Sigmoid colon (tissue), 7 donors: ENCODE data around the gene ALCAM. TPM values are rescaled to one million over a fixed set of nuclear protein-coding genes. Genes with fewer than 3 reads are reported as not detected.

ENCODE experiments used
- DNase-seq: peaks from one replicate; pipeline ENCODE4 v3.0.0-alpha.2; 2019
- H3K27ac ChIP-seq, 4 donors: fragments of 200-600 bp; sonication (generic); one replicate each; pipeline ENCODE4 v1.5.1; 2016 to 2019; ENCODE audit warnings: mild to moderate bottlenecking in 1 of 4
- H3K27me3 ChIP-seq, 3 donors: fragments of 200-600 bp; sonication (generic); one replicate each; pipeline ENCODE4 v1.5.1; 2019; ENCODE audit warnings: mild to moderate bottlenecking in 1 of 3
- H3K36me3 ChIP-seq, 4 donors: fragments of 200-600 bp; sonication (generic); one replicate each; pipeline ENCODE4 v1.5.1; 2016 to 2019
- H3K4me1 ChIP-seq, 4 donors: fragments of 200-600 bp; sonication (generic); one replicate each; pipeline ENCODE4 v1.5.1; 2017 to 2019
- H3K4me3 ChIP-seq, 4 donors: fragments of 200-600 bp; sonication (generic); one replicate each; pipeline ENCODE4 v1.5.1; 2017 to 2019; ENCODE audit warnings: mild to moderate bottlenecking in 2 of 4, moderate library complexity in 1 of 4
- H3K9me3 ChIP-seq, 4 donors: fragments of 200-600 bp in 3 of 4; sonication (generic) in 3 of 4; one replicate each; pipeline versions ENCODE4 v1.5.1 to v1.6.1; 2013 to 2019
- EP300 ChIP-seq, 4 donors: sonication (generic); formaldehyde crosslinking; IDR thresholded peaks; one replicate each; pipeline ENCODE4 v1.6.1; 2017; ENCODE audit warnings: antibody characterized with exemption in 4 of 4
- POLR2A ChIP-seq, 2 donors: fragments of 450-650 bp; IDR thresholded peaks; one replicate each; pipeline ENCODE4 v1.6.1; 2016; ENCODE audit warnings: antibody characterized with exemption in 2 of 2, mild to moderate bottlenecking in 2 of 2, moderate library complexity in 2 of 2
- POLR2AphosphoS5 ChIP-seq, 4 donors: sonication (generic); formaldehyde crosslinking; IDR thresholded peaks; one replicate each; pipeline ENCODE4 v1.6.1; 2017; ENCODE audit warnings: antibody characterized with exemption in 4 of 4
- WGBS, 2 donors: extraction: QIAGEN DNeasy Blood & Tissue Kit; methylation state at CpG; one replicate each; pipeline ENCODE4 v1.1.7; 2013; 5-methylcytosine and 5-hydroxymethylcytosine counted together
- intact Hi-C: fragments of 100-400 bp; cut with DNase I; formaldehyde crosslinking; loops from one replicate; pipeline ENCODE4 v1.15.1; 2023
- polyA plus RNA-seq, 3 donors: library from polyadenylated mRNA; stranded (reverse); fragments of 200-250 nt; gene quantifications; one replicate each; pipeline ENCODE4 v1.2.3, GENCODE V29; 2013
- total RNA-seq, 4 donors: library from RNA; depleted of rRNA; stranded (reverse); fragments of >200 nt; gene quantifications; one replicate each; pipeline ENCODE4 v1.1.0, GENCODE V29; 2016
- TF ChIP-seq, protein P1 (sequence below), 4 experiments: fragments of 450-650 bp in 3 of 4; fragments of 200-600 bp in 1 of 4; IDR thresholded peaks; one replicate each; pipeline ENCODE4 v1.5.1; 2016 to 2019; ENCODE audit warnings: antibody characterized with exemption in 4 of 4, mild to moderate bottlenecking in 3 of 4, moderate library complexity in 2 of 4
- donor health status: healthy with polysubstance abuse.
- donor health status: Bipolar disorder and iron deficiency.
- donor health status: healthy.

ALCAM gene
- total and polyA plus RNA-seq, 7 donors, result 1.8 to 45.1 (median 16.0) TPM

DNA sequence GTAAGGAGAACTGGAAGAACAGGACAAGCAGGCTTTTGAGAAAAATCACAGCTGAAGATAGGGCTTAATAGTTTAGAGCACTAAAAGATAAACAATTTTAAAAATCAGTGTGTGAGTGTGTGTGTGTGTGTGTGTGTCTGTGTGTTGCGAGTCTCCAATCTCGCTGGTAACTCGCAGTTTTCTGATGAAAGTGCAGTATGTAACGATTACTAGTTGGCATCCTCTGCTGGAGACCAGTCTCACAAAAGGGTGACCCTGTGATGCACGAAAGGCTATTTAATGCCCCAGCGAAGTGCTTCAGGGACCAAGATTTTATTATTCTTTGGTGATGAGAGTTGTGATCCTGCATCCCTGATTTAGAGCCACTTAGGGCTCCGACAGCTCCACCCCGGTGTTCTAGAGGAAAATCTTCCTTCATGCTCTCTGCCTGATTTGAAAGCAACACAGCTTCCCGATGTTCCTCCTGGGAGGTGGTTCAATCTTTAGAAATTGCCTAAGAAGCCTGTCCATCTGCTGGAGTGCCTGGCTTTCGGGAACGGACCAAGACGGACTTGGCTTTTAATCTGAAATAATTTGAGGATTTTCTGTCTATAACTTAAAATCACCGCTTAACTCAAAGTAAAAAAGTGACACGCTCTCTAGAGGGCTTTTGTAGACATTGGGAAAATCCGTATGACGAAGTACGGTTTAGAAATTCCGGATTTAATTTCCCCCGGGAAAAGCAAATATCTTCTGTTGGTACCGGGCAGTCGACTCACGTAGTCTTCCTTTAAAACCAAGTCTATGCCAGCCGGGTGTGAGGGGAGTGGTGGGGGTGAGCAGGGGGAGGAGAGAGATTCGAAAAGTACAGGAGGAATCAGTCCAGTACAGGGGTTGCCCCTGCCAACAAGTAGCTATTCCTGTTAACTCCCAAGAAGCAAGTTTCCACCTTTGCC lies 1.1 kb upstream of the ALCAM start:
- peak; percentile 63 for DNase-seq
- Histone ChIP-seq H3K36me3 (no peaks in the 10 kb centered on the region), H3K4me1 (peaks cover 0 to 38% (median 18%) of the 10 kb centered on the region in 4 donors), H3K9me3 (no peaks in the 10 kb centered on the region), H3K4me3 (peak overlapping the region; percentile 48 to 62 (median 61)), H3K27me3 (no peaks in the 10 kb centered on the region), H3K27ac (peak overlapping the region; percentile 63 to 85 (median 74))
- intact Hi-C loops, result loop anchor here (5.0 kb wide), 1 partner anchor 152 kb away; no protein-coding TSS in a partner anchor
- no peak for TF ChIP-seq EP300 (IDR thresholded peaks at IDR 0.05)
- no peak for TF ChIP-seq POLR2A (IDR thresholded peaks at IDR 0.05)
- TF ChIP-seq, protein P1, sequence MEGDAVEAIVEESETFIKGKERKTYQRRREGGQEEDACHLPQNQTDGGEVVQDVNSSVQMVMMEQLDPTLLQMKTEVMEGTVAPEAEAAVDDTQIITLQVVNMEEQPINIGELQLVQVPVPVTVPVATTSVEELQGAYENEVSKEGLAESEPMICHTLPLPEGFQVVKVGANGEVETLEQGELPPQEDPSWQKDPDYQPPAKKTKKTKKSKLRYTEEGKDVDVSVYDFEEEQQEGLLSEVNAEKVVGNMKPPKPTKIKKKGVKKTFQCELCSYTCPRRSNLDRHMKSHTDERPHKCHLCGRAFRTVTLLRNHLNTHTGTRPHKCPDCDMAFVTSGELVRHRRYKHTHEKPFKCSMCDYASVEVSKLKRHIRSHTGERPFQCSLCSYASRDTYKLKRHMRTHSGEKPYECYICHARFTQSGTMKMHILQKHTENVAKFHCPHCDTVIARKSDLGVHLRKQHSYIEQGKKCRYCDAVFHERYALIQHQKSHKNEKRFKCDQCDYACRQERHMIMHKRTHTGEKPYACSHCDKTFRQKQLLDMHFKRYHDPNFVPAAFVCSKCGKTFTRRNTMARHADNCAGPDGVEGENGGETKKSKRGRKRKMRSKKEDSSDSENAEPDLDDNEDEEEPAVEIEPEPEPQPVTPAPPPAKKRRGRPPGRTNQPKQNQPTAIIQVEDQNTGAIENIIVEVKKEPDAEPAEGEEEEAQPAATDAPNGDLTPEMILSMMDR (IDR thresholded peaks at IDR 0.05), result no peak
- TF ChIP-seq POLR2AphosphoS5 (IDR thresholded peaks at IDR 0.05), result no peak
- 2 to 3% methylated on average over 24 of the region's 24 CpGs for WGBS, 2 donors

DNA sequence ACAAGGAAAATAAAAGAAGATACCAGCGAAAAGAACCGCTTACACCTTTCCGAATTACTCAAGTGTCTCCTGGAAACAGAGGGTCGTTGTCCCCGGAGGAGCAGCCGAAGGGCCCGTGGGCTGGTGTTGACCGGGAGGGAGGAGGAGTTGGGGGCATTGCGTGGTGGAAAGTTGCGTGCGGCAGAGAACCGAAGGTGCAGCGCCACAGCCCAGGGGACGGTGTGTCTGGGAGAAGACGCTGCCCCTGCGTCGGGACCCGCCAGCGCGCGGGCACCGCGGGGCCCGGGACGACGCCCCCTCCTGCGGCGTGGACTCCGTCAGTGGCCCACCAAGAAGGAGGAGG lies 325 bp downstream of the ALCAM start:
- Histone ChIP-seq H3K9me3 (no peaks in the 10 kb centered on the region), H3K36me3 (no peaks in the 10 kb centered on the region), H3K27me3 (no peaks in the 10 kb centered on the region), H3K4me3 (peak overlapping the region; percentile 48 to 62 (median 61)), H3K4me1 (peaks cover 0 to 38% (median 18%) of the 10 kb centered on the region in 4 donors), H3K27ac (peak overlapping the region; percentile 63 to 85 (median 74))
- 0% methylated on average over 29 of the region's 29 CpGs for WGBS, 2 donors
- DNase-seq, result peak; percentile 64
- intact Hi-C loops, result loop anchor here (5.0 kb wide), 1 partner anchor 150 kb away; no protein-coding TSS in a partner anchor
- no peak for TF ChIP-seq POLR2AphosphoS5 (IDR thresholded peaks at IDR 0.05)
- TF ChIP-seq, protein P1 (IDR thresholded peaks at IDR 0.05), result no peak
- TF ChIP-seq POLR2A (IDR thresholded peaks at IDR 0.05), result no peak
- no peak for TF ChIP-seq EP300 (IDR thresholded peaks at IDR 0.05)

DNA sequence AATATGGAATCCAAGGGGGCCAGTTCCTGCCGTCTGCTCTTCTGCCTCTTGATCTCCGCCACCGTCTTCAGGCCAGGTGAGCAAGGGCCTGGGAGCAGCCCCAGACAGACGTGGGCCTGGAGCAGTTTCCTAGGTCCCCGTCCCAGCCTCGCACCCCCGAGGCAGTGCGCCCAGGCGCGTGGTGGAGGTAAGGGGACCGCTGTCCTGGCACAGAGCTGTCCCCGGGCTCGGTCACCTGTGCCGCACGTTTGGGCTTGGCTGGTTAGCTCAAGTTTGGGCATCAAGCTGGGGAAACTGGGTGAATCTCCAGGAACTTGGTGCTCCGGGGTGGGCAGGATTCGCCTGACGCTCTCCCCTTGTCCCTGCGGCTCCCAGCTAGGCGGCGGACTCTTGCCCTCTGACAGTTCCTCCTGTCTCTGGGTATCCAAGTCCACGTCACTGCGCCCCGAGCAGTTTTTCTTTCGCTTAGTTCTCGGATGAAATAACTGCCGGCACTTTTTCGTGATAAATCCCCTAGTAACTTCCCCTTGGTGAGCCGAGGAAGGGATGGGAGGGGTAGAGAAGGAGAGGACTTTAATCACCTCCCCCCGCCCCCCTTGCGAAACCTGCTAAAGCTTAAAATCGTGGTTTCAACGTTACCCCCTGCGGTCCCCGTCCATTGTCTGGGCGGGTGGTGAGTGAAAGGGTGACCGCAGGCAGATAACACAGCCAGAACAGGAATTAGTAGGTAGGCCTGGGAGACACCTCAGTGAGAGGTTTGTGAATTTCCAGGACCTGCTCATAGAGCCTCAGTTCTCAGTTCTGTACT lies 901 bp downstream of the ALCAM start:
- intact Hi-C loops, result loop anchor here (5.0 kb wide), 1 partner anchor 150 kb away; no protein-coding TSS in a partner anchor
- peak overlapping the region; percentile 63 to 85 (median 74) for H3K27ac ChIP-seq
- peaks cover 0 to 38% (median 18%) of the 10 kb centered on the region in 4 donors for H3K4me1 ChIP-seq
- H3K4me3 ChIP-seq, result peak overlapping the region; percentile 48 to 62 (median 61)
- no peaks in the 10 kb centered on the region for H3K36me3 ChIP-seq
- no peaks in the 10 kb centered on the region for H3K9me3 ChIP-seq
- peak; percentile 83 for DNase-seq
- WGBS, 2 donors, result 0 to 1% methylated on average over 37 of the region's 37 CpGs
- TF ChIP-seq, protein P1 (IDR thresholded peaks at IDR 0.05), result peak in 2 of 4 experiments; percentile 17 to 18
- TF ChIP-seq POLR2AphosphoS5 (IDR thresholded peaks at IDR 0.05), result no peak
- H3K27me3 ChIP-seq, result no peaks in the 10 kb centered on the region

DNA sequence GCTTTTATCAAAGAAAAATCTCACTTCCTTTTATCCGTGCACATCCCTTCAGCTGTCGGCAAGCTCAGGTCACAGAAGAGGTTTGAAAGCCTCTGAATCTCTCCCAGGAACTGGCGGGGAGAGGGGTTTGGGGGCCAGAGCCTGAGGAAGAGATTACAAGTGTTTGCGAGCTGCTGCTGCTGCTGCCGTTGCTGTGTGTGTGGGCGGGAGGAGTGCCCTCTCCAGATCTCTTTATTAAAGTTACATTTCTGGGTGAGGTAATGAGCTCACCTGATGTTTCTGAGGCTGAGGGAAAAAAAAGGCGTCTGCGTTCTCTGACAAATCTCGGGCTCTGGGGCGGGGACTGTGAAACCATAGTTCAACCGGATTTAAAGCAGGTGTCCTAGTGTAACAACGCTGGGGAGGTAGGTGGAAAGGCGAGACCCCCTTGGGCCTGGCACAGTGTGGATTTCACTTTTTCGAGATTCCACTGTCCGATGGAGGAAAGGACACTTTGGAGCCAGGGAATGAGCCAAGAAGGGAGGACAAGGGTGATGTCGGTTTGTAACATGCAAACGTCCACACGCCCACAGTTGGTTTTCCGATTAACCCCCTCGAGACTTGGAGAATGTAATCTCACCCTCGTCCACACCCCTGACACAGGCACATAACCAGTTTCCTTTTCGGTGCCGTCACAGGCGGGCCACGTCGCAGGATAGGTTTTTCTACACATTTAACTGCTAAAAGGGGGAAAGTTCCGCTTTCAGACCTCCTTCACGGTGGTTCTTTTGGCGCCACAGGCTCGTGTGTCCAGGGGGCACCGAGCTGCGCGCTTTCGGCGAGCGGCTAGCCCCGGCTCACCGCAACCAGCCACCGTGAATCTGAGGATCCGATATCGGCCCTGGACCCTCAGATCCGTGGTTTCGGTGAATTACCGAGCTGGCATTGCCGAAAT lies 2.1 kb downstream of the ALCAM start:
- TF ChIP-seq, protein P1 (IDR thresholded peaks at IDR 0.05), result no peak
- TF ChIP-seq POLR2A (IDR thresholded peaks at IDR 0.05) (peak in 1 of 2 donors; percentile 16), POLR2AphosphoS5 (IDR thresholded peaks at IDR 0.05) (peak in 2 of 4 donors; percentile 5 to 15)
- Histone ChIP-seq H3K4me1 (peaks cover 0 to 38% (median 18%) of the 10 kb centered on the region in 4 donors), H3K27me3 (no peaks in the 10 kb centered on the region), H3K9me3 (no peaks in the 10 kb centered on the region), H3K4me3 (peak overlapping the region; percentile 48 to 62 (median 61)), H3K27ac (peak overlapping the region; percentile 63 to 85 (median 74)), H3K36me3 (no peaks in the 10 kb centered on the region)
- intact Hi-C loops, result loop anchor here (5.0 kb wide), 1 partner anchor 148 kb away; no protein-coding TSS in a partner anchor
- DNase-seq, result peak; percentile 66
- WGBS, 2 donors, result 0 to 1% methylated on average over 45 of the region's 45 CpGs
